Activated CD4-positive, CD25-positive, alpha-beta regulatory T cell treated with anti-CD3 and anti-CD28 coated beads, Interleukin-2, amount 50 U/mL, for 24 hours (primary cell): ENCODE data around the gene PTPRN2.

ENCODE experiments used
- ATAC-seq, 2 donors: fragments of 150-1000 bp; cut with Tn5 transposase; one replicate each; pipeline ENCODE4 v1.10.0; 2021; ENCODE audit warnings: mild to moderate bottlenecking in 1 of 2, moderate library complexity in 1 of 2

The PTPRN2 gene

DNA sequence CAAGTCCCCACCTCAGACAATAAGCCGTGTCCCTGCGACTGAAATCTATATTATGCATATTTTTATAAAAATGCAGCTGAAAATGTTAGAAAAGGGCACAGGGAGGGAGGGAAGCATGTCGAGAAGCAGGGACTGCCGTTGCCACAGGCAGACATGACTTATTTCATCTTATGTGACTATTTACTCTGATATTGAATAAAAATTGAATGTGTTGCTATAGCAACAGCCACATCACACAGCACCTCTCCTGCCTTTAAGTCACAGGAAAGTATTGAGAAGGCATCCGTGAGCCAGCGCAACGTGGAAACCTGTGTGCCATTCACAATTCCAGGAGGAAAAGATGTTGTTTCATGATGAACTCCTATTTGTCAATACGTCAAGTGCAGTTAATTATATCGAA lies 701.4 kb downstream of the PTPRN2 start:
- ATAC-seq: no peak

DNA sequence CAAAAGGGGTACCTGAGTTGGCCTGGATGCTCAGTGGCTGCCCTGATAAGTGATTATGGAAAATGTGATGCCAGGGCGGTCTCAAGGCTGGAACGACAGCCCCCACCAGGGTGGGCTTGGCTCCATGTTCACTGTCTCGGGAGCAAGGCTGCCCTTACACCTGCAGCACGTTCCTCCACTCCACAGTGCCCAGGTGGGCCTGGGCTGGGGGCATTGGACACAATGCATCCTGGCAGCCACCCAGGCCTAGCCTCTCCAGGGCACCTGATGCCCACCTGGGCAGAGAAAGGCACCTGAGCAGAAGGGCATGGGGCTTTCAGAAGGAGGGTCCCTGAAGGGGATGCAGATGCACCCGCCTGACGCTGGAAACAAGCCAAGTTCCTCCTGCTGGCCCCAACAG lies 702.5 kb downstream of the PTPRN2 start:
- no peak for ATAC-seq

DNA sequence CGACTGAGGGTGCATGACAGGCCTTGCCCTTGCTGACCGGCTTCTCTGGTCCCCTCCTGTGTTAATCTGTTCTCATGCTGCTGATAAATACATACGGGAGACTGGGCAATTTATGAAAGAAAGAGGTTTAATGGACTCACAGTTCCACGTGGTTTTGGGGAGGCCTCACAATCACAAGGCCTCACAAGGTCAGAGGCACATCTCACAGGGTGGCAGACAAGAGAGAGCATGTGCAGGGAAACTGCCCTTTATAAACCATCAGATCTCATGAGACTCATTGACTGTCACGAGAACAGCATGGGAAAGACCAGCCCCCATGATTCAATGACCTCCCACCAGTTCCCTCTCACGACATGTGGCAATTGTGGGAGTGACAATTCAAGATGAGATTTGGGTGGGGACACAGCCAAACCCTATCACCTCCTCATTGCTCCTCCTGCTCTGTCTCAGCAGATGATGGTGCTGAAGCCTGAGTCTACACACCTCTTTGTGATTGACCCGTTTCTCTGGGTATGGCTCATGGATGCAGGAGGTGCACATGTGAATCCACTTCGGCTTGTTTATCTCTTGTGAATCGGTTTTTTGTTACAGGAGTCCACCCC lies 703.1 kb downstream of the PTPRN2 start:
- no peak for ATAC-seq

DNA sequence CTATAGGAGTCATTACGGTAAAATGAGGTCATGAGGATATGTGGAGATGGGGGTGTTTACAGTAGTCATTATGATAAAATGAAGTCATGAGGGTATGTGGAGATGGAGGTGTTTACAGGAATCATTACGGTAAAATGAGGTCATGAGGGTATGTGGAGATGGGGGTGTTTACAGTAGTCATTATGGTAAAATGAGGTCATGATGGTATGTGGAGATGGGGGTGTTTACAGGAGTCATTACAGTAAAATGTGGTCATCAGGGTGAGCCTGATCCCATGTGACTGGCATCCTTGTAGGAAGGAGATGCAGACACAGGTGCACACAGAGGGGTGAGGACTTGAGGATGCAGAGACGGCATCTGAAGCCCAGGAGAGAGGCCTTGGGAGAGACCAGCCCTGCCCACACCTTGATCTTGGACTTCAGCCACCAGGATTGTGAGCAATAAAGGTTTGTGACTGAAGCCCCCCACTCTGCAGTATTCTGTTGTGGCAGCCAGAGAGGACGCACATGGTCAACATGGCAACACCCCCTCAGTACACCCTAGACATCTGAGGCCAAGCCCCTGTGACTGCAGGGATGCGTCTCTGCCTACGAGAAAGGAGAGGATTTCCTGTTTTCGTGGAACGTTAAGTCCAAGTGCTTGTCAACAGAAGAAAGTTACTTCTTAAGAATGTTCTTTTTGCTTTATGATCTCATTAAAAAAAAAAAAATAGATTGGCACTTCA lies 706.4 kb downstream of the PTPRN2 start:
- peak; percentile 53 to 60 for ATAC-seq

DNA sequence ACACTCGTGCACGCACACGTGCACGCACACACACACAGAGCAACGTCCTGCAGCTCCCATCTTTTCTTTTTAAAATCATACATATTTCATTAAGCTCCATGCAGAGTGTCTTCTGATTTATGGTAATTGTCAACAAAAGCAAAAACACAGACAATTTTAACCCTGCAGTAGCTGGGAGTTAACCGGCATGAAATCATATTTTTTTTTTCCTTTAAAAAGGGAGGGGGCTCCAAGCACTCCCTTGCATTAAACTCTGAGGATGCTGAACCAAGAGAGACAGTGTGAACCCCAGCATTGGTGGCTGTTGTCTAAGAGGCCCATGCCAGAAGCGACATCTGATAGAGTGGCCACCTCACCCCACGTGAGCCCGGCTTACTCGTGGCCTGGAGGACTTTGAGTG lies 708.2 kb downstream of the PTPRN2 start:
- no peak for ATAC-seq

DNA sequence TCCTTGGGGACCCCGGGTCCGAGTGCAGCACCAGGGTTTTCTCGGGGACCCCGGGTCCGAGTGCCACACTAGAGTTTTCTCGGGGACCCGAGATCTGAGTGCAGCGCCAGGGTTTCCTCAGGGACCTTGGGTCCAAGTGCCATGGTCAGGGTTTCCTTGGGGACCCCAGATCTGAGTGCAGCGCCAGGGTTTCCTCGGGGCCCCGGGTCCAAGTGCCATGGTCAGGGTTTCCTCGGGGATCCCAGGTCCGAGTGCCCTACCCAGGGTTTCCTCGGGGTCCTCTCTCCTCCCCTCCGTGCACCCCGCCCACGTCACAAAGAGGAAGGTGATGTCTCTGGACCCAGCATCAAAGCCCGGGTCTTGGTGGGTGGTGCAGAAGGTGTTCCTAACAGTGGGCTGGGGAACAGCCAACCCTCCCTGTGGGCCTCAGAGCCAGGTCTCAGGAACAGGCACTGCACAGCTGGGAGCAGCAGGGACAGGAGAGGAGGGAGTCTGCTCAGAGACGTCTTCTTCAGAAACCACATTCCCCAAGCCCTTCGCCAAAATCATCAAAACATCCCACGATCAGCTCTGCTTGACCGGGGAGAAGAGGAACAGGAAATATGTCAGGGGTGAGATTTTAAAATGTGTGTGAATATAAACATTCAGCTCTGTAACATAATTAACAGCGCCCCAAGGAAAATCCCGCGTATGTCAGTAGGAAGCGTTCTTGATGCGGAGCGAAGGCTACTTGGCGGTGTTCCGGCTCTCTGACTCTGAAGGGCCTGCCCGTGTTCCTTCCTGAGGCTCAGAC lies 710.1 kb downstream of the PTPRN2 start:
- no peak for ATAC-seq

DNA sequence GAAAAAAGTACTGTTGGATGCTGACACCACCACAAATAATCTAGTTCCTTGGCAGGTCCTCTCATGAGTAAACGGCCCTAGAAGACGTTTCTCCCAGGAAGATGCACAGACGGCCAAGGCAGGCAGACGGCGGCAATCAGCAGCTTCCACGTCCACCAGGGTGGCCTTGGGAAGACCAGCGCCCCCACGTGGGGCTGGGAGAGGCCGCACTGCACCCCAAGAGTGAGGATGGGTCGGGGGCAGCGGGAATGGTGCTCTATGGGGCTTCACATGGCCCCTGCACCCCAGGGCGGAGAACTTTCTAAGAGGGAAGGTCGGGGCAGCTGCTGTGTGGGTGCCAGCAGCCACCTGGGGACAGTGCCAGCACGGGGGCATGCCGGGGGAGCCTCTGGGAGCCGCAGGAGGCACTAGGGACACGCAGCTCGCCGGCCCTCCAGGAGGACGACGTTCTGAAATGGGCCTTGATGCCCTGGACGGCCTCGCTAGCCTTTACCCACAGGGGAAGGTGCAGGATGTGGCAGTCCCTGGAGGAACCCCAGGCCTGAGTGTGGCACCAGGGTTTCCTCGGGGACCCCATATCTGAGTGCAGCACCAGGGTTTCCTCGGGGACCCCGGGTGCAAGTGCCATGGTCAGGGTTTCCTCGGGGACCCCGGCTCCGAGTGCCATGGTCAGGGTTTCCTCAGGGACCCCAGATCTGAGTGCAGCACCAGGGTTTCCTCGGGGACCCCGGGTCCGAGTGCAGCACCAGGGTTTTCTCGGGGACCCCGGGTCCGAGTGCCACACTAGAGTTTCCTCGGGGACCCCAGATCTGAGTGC lies 710.9 kb downstream of the PTPRN2 start:
- ATAC-seq: no peak

DNA sequence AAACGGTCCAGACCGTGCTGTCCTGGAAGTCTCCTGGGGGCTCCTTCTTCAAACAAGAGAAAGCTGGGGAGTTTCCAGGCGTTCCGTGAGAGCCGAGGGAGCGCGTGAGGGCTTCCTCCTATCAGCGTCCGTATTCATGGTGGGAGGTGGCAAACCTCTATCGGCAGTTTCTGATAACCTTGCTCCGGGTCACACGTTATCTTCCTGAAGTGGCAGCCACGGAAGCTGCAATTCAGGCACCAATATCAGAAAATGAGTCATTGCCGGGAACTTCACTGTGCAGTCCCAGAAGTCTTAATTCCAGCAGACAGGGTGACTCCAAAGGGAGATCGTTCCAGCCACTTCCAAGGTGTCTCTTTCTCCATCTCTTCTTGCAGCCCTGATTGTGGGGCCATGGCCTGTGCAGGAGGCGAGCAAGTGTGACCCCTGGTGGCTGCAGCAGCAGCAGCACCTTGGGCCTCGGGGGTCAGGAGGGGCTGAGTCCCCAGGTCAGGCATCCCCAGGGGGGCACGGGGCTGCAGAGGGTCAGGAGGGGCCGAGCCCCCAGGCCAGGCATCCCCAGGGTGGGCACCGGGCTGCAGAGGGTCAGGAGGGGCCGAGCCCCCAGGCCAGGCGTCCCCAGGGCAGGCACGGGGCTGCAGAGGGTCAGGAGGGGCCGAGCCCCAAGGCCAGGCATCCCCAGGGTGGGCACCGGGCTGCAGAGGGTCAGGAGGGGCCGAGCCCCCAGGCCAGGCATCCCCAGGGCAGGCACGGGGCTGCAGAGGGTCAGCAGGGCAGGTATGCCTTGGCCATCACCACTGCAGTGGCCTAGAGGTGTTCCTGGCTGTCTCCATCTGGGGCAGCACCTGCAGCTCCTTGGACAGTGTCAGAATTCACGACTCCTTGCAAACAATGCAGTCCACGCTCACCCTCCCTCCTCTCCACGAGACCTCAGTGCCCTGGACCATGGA lies 712.1 kb downstream of the PTPRN2 start:
- ATAC-seq: peak; percentile 69 to 79

DNA sequence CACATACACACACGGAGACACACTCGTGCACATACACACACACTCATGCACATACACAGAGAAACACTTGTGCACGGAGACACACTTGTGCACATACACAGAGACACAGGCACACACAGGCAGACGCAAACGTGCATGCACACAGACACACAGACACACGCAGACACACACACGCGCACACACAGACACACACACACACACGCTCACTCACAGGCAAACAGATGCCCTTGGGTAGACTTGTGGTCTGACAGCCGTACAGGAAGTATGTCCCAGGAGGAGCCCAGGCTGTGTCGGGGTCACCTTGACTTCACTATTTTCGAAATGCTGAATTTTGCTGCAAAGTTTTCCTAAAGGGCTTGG lies 712.8 kb downstream of the PTPRN2 start:
- no peak for ATAC-seq

DNA sequence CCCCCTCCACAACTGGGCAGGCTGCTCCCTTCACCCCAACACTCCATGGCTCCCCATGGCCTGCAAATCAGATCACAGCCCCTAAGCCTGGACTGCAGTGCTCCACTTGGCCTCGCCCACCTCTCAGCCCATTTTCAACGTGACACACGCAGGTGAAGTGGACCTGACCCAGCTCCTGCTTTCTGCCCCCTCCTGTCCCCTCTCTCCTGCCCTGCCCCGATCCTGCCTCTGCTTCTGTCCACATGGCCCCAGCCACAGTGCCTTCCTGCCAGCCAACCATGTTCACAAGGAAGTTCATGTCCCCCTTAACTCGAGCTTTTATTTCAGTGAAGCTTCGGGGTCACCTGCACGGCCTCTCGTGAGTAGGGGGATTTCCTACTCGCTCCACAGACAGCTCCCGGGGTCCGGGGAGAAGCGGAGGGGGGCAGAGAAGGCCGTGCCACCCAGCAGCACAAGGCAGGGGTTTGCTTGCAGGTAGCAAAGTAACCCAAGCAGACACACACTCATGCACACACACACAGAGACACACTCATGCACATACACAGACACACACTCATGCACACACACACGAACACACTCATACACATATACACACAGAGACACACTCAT lies 713.3 kb downstream of the PTPRN2 start:
- ATAC-seq: no peak

DNA sequence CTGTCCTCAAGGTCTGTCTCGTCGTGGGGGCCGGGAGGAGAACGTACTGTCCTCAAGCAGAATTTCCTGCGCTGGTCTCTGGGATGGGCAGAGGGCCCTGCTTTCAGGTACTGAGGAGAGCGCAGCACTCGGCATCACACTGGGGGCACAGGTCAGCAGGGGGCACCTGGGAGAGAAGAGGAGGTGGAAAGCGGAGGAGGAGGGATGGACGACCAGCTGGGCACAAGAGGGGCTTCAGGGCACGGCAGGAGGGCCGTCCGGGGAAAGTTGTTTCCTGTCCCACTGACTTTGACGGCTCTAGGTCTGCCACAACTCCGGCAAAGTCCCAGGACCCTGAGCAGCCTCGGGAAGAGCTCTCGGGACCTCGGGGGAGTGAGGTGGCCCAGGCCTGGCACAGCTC lies 714.0 kb downstream of the PTPRN2 start:
- ATAC-seq: no peak

DNA sequence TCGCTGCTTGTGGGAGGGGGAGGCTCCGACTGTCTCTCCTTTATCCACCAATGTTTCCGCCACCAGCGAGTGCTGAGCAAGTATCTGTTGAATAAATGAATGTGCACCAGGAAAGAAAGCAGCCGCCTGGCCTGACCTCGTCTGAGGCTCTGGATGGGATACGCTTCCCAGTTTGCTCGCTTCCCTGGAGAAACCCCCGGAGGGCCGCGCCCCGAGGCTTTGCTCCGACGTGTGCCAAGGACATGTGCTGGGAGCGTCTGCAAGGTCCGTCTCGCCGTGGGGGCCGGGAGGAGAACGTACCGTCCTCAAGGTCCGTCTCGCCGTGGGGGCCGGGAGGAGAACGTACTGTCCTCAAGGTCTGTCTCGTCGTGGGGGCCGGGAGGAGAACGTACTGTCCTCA lies 714.4 kb downstream of the PTPRN2 start:
- no peak for ATAC-seq

DNA sequence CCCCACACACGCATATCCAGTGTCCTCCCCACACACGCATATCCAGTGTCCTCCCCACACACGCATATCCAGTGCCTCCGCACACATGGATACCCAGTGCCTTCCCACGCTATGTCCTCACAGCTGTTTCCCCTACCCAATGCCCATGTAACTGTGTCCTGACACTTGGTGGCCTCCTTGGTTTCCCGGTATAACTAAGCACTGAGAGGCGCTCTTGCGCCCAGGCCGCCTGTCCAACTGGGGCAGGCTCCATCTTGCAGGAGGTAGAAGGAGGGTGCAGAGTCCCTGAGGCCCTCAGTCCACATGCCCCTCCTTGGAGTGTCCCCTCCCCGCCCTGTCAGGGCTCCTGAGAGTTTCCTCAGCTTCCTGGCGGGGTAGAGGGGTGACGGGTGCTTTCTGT lies 715.2 kb downstream of the PTPRN2 start:
- no peak for ATAC-seq

DNA sequence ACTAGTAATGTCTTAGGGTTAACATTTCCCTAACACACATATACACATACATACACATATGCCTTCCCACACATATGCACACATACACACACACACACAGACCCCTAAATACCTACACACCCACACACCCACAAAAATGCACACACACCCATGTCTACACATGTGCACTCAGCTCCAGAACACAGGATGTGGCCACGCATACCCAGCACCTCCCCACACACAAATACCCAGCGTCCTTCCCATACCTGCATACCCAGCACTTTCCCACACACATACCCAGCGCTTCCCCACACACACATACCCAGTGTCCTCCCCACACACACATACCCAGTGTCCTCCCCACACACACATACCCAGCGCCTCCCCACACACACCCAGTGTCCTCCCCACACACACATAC lies 715.9 kb downstream of the PTPRN2 start:
- ATAC-seq: no peak

DNA sequence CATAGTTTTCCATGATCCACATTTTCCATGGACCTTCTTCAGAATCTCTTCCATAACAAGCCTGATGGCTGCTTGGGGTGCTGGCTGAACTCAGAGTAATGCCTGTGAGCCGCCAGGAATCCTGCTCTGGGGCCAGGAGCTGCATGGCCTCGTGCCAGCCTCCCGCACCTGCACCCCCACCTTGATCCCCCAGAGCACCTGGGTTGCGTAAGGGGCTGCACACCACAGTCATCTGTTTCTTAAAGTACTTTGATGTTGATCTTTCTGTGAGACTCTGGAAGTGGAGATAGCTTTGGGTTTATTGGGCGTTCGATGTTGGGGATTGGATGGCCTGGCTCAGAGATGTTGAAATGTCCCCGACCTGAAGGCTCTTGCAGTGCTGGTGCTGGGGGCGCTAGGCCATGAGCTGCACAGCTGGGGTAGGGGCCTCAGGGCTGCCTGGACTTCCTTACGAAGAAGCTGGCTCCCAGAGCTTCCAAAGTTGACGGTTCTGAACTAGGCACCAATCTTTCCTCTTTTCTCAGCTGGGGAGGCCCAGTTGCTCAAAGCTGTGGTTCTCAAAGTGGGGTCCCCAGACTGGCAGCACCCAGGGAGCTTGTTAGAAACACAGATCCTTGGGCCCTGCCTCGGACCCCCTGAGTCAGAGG lies 716.9 kb downstream of the PTPRN2 start:
- ATAC-seq: no peak

DNA sequence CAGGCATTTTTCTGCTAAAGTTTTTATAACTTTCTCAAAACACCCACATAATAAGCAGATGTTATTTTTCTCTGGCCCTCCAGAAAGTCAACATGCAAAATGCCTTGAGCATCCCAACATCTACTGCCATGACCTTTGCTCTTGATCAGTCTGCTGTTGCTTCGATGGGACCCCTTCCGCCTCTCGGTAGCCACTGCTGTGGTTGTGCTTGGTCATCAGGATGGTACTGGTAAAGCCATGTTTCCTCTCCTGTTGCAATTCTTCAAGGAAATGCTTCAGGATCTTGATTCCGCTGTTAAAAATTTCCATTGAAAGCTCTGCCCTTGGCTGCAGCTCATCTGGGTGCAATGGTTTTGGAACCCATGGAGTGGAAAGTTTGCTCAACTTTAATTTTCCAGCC lies 717.8 kb downstream of the PTPRN2 start:
- no peak for ATAC-seq

DNA sequence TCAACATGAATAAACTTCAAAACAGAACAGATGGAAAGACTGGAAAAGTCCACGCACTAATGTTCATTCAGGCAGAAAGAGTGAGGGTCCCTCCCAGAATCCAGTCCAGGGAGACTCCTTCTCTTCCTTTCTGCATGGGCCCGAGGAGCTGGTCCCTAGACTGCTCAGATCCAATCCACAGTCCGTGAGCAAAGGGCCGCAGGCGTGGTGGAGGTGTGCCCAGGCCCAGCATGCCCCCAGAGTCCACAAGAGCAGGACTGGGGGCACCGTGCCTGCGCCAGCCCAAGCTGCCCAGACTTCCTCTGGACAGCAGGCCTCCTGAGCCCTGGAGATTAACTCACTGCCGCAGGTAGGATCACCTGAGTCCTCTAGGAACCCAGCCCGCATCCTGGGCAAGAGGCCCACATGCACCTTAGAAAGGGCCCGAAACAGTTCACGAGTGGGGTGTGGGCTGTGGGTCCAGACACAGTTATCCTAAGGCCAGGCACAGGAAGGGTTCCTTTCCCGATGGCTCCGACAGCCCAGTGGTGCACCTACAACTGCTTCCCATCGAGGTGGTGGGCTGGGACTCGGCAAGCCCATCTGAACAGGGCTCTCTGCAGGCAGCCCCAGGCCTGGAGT lies 719.8 kb downstream of the PTPRN2 start:
- no peak for ATAC-seq

DNA sequence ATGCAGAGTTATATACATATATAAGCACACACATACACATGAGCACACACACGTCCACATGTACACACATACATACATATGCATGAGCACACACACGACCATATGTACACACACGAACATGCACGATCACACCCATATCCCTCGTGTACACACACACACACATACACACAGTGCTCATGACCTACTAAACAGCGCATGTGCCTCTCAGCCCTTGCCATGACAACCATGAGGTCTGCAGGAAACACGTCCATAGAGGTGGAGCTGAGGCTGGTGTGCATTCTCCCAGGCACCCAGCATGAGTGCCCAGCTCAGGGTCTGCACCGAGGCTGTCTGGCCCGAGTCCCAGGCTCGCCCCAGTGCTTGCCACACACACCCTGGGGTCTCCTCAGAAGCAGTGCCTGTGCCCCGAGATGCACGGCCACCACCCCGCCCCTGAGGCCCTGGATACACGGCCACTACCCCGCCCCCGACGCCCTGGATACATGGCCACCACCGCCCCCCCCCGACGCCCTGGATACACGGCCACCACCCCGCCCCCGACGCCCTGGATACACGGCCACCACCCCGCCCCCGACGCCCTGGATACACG lies 721.2 kb downstream of the PTPRN2 start:
- no peak for ATAC-seq

DNA sequence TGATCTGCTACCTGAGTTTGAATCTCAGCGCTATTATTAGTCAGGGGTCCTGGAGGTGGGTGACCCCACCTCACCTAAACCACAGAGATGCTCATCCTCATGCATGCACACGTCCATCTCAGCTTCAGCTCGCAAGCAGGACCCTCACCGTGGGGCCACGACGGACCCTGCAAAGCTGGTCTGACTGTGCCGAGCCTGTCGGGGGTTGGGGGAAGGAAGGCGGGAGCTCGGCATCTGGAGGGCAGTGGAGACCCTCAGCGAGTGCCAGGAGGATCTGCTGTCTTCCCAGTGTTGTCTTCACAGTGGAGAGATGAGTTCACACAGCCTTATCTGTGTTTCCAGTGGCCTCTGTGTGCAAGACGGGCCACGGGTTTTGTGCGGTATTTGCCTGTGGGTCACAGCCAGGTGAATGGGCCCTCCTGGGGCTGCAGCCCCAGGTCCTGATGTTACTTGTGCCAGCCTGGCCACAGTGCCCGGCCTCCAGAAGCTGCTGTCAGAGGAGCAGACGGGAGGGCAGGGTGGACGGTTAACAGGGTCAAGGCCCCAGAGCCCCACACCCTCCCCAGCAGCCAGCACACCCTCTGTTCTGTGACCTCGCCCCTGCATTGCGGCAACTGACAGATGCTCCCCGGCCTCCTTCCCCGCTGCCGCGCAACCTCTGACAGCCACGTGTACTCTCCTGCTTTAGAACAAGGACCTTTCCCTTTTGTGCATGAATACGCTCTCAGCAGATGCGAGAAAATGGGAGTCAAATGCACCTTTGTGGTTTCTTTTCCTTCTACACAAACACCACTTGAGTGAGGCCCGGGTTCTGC lies 722.1 kb downstream of the PTPRN2 start:
- ATAC-seq: no peak
